Activated CD8-positive, alpha-beta memory T cell treated with anti-CD3 and anti-CD28 coated beads, Interleukin-2, amount 50 U/mL, for 48 hours (primary cell): ENCODE results near the gene POTEF.
"Not testable (repeated sequence)": the region's sequence is repeated elsewhere in the genome, so short reads cannot be mapped to it uniquely, and the experiment has no call there.

ENCODE experiments used
- DNase-seq: peaks from one replicate; pipeline ENCODE4 v3.0.0-alpha.2; 2020

Gene POTEF

GRCh38 chr2:130129120-130129829 is at the start of gene POTEF:
TSS of gene POTEF (minus strand) at chr2:130129222. CDS start at chr2:130120515, 8,707 bp downstream.
- not testable (repeated sequence) for DNase-seq

GRCh38 chr2:130174866-130175265 is 45.8 kb upstream of the POTEF start:
- DNase-seq: not testable (repeated sequence)

- no peak for DNase-seq
Measured at GRCh38 chr2:130169896-130170295, 40.9 kb upstream of the POTEF start.

- DNase-seq: not testable (repeated sequence)
Measured at GRCh38 chr2:130169163-130169562, 40.1 kb upstream of the POTEF start.

- not testable (repeated sequence) for DNase-seq
Measured at GRCh38 chr2:130166611-130167010, 37.6 kb upstream of the POTEF start.

GRCh38 chr2:130165293-130166016 is 36.4 kb upstream of the POTEF start:
- no peak for DNase-seq

- no peak for DNase-seq
Measured at GRCh38 chr2:130162968-130163367, 33.9 kb upstream of the POTEF start.

- not testable (repeated sequence) for DNase-seq
Measured at GRCh38 chr2:130162486-130162885, 33.5 kb upstream of the POTEF start.

GRCh38 chr2:130160838-130161705 is 32.0 kb upstream of the POTEF start:
- DNase-seq: not testable (repeated sequence)

- DNase-seq: no peak
Measured at GRCh38 chr2:130160131-130160530, 31.1 kb upstream of the POTEF start.

- DNase-seq: not testable (repeated sequence)
Measured at GRCh38 chr2:130159376-130159775, 30.4 kb upstream of the POTEF start.

- no peak for DNase-seq
Measured at GRCh38 chr2:130158631-130159030, 29.6 kb upstream of the POTEF start.

GRCh38 chr2:130157825-130158514 is 28.9 kb upstream of the POTEF start:
- not testable (repeated sequence) for DNase-seq

- DNase-seq: not testable (repeated sequence)
Measured at GRCh38 chr2:130157354-130157753, 28.3 kb upstream of the POTEF start.

- no peak for DNase-seq
Measured at GRCh38 chr2:130156624-130157004, 27.6 kb upstream of the POTEF start.

GRCh38 chr2:130155956-130156623 is 27.1 kb upstream of the POTEF start:
- not testable (repeated sequence) for DNase-seq

GRCh38 chr2:130154773-130155765 is 26.0 kb upstream of the POTEF start:
- no peak for DNase-seq

GRCh38 chr2:130154423-130154770 is 25.4 kb upstream of the POTEF start:
- not testable (repeated sequence) for DNase-seq

GRCh38 chr2:130153721-130154422 is 24.9 kb upstream of the POTEF start:
- not testable (repeated sequence) for DNase-seq
